Omental fat pad (tissue), 4 donors: ENCODE data around the gene SPEN. TPM values are rescaled to one million over a fixed set of nuclear protein-coding genes. Genes with fewer than 3 reads are reported as not detected.

Experiments used
- ATAC-seq: fragments of 150-250 bp; one replicate; pipeline ENCODE4 v1.9.1; 2016; ENCODE audit warnings: mild to moderate bottlenecking, moderate library complexity; ENCODE audit not compliant: low FRiP score
- DNase-seq: peaks from one replicate; pipeline ENCODE4 v3.0.0-alpha.2; 2019; ENCODE audit warnings: low spot score
- total RNA-seq, 4 donors: library from RNA; depleted of rRNA; stranded (reverse); fragments of >200 nt; gene quantifications; one replicate each; pipeline ENCODE4 v1.1.0, GENCODE V29; 2016
- TF ChIP-seq, protein P1 (sequence below), 3 donors: fragments of 450-650 bp; IDR thresholded peaks; one replicate each; pipeline ENCODE4 v1.5.1; 2016 to 2017; ENCODE audit warnings: antibody characterized with exemption in 3 of 3, mild to moderate bottlenecking in 3 of 3, moderate library complexity in 2 of 3

SPEN gene
- total RNA-seq, 4 donors from 2014 or later, result 33.4 to 64.0 (median 51.5) TPM

DNA sequence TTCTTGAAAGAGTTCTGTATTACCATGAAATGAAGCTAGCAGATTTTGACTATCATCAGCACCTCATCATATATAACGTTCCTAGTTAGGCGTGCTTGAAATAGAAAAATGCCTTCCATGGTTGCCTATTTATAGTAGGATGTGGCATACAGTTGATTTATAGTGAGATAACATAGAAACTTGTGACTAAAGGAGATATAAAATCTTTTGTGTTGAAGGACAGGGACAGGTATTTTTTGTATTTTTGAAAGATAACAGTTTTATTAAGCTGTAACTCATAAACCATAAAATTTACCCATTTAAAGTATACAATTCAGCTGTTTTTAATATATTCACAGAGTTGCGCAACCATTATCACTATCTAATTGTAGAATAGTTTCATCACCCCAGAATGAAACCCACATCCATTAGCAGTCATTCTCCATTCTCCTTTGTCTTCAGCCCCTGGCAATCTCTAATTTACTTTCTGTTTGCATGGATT lies 19.3 kb downstream of the SPEN start:
- TF ChIP-seq, protein P1, sequence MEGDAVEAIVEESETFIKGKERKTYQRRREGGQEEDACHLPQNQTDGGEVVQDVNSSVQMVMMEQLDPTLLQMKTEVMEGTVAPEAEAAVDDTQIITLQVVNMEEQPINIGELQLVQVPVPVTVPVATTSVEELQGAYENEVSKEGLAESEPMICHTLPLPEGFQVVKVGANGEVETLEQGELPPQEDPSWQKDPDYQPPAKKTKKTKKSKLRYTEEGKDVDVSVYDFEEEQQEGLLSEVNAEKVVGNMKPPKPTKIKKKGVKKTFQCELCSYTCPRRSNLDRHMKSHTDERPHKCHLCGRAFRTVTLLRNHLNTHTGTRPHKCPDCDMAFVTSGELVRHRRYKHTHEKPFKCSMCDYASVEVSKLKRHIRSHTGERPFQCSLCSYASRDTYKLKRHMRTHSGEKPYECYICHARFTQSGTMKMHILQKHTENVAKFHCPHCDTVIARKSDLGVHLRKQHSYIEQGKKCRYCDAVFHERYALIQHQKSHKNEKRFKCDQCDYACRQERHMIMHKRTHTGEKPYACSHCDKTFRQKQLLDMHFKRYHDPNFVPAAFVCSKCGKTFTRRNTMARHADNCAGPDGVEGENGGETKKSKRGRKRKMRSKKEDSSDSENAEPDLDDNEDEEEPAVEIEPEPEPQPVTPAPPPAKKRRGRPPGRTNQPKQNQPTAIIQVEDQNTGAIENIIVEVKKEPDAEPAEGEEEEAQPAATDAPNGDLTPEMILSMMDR (IDR thresholded peaks at IDR 0.05), result no peak
- ATAC-seq, result no peak
- no peak for DNase-seq

DNA sequence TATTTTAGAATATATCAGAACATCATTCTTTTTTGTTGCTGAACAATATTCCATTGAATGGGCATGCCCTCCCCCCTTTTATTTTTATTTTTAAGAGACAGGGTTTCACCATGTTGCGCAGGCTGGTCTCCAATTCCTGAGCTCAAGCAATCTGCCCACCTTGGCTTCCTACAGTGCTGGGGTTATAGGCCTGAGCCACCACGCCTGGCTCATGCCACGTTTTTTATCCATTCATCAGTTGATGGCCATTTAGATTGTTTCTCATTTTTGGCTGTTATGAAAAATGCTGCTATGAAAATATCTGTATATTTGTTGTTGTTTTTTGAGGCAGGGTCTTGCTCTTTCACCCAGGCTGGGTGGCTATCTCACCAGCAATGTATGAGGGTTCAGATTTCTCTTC lies 19.8 kb downstream of the SPEN start:
- TF ChIP-seq, protein P1 (IDR thresholded peaks at IDR 0.05), result no peak
- DNase-seq (no peak), ATAC-seq (no peak)

DNA sequence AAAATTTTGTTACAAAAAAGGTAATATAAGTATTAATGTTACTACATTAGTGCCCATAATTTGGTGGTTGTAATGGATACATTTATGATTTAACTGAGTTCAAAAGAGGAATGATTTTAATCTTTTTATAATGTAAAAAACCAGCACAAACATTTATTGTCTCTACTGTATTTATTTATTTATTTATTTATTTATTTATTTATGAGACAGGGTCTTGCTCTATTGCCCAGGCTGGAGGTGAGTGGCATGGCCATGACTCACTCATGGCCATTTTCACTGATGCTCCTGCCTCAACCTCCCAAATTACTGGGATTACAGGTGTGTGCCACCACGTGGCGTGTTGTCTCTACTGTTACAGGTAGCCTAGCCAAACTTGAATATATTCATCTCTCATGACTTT lies 21.9 kb downstream of the SPEN start:
- ATAC-seq, result no peak

DNA sequence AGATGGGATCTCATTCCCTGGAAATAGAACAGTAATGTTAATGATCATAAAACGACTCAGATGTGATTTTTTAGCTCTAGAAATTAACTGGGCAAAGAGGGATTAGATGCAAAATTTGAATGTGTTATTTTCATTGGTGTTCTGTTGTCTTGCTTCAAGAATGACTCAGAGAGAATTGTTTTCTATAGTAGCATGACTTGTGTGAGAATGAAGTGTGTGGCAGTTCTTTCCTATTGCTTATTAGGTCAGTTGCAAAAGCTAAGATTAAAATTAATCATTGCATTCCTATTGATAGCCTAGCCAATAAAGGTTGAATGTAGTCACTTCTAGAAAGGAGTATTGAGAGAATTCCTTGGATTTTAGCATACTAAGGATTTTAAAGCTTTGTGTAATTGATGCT lies 22.9 kb downstream of the SPEN start:
- TF ChIP-seq, protein P1 (IDR thresholded peaks at IDR 0.05), result no peak
- ATAC-seq, result no peak

More for the DNA sequence above, 21.9 kb downstream of the SPEN start:
- DNase-seq, result no peak
- TF ChIP-seq, protein P1 (IDR thresholded peaks at IDR 0.05), result no peak

DNA sequence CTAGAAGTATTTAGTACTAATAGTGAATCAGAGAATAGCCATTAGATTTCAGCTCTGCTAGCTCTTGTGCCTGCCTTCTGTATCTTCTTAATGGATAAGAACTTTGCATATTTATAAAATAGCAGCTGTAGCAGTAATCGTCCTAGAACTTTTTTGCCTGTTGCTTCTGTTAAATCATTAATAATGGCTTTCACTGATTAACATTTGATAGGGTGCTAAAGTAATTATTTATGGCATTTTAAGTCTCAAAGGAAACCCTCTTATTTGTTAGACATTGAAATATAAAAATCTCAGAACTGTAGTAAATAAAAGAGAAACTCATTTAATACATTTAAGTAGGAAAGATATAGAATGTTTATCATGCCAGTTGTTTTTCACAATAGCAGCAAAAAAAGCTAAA lies 27.0 kb downstream of the SPEN start:
- TF ChIP-seq, protein P1 (IDR thresholded peaks at IDR 0.05), result no peak
- no peak for DNase-seq
- no peak for ATAC-seq

More for the DNA sequence above, 22.9 kb downstream of the SPEN start:
- DNase-seq, result no peak

DNA sequence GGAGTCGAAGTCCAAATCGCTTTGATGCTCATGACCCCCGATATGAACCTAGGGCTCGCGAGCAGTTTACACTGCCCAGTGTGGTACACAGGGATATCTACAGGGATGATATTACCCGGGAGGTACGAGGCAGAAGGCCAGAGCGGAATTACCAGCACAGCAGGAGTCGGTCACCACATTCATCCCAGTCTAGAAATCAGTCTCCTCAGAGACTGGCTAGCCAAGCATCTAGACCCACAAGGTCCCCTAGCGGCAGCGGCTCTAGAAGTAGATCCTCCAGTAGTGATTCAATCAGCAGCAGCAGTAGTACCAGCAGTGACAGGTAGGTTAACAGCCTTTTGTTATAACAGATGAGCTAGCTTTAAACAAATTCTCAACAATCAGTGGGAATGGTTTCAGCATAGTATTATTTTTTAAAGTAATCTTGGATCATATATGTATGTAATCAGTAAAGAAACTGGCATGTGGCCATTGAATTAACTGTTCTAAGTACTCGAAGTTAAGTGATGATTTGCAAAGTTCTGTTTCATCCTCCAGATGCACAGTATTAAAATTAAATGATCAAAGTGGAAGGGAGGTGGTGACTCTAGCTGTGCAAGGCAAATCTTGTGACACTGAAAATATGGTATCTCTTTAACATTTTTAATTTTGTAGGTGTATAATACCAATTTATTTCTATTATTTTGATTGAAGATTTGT lies 29.0 kb downstream of the SPEN start:
- no peak for ATAC-seq
- TF ChIP-seq, protein P1 (IDR thresholded peaks at IDR 0.05), result no peak
- DNase-seq, result no peak

DNA sequence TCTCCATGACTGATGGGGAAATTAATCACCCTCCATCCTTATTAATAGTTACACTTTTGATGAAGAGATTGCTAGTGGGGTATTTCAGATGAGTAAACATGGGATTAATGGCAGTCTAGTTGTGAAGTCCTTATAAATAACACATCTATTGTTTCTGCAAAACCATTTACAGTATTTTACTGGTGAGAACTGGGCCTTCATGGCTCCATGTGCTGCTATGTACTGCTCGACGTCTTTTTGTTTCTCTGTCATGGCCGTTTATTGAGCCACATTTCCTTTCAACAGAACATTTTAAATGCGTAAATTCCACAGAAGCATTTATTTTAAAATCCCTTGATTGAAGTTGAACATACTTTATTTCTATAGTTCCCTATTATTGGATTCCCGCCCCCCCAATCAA lies 34.5 kb downstream of the SPEN start:
- DNase-seq (no peak), ATAC-seq (no peak)
- TF ChIP-seq, protein P1 (IDR thresholded peaks at IDR 0.05), result no peak
